Measurements from ENCODE around the gene MICALL1. TPM values are rescaled to one million over a fixed set of nuclear protein-coding genes. Genes with fewer than 3 reads are reported as not detected.

The MICALL1 gene
- total RNA-seq, 2 donors from 2014 or later: 77.0 to 80.8 TPM

DNA sequence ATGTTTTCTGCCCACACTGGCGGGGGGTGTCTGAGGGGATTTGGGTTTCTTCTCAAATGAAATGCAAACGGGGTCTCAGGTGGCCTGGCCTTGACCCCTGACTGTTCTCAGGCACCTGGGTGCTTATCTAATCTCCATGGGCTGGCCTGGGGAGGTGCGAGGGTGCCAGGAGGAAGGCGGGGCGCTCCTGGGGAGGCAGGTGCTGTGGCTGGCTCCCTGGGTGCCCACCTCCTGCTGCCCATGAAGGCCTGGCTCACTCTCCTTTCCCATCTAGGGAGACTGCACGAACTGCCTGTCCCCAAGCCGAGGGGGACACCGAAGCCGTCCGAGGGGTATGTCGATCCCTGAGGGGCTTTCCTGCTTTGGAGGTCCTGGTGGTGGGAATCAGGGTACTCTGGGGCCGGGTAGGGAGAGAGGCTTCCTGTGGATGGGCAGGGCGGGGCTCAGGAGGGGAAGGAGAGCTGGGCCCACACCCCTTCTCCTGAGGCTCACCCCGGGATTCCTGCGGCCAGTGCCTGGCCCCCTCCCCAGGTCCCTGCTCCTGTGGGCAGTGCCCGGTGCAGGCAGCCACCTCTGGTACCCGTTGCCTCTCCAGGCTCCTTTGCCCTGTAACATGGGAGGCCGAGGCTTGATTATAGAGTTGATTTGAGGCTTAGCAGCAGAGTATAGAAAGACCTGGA, 18.4 kb downstream of the MICALL1 start:
- no peak for DNase-seq (ENCODE audit: low spot score)
- intact Hi-C loops (cut with DNase I): no loop called here

DNA sequence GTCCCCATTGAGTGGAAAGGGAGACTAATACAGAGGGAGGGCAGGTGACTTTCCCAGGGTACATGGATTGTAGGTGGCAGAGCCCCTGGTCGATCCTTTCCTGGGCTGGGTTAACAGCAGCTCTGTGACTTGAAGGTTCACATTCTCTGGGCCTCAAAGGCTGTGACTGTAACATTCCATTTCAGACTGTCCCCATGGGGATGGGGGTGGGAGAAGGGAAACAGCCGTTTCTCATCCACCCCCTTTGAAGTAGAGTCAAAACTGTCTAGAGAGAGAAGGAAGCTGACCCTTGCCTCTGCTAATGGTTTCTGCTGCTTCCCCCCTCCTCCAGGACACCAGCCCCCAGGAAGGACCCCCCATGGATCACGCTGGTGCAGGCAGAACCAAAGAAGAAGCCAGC, 19.2 kb downstream of the MICALL1 start:
- no peak for DNase-seq (ENCODE audit: low spot score)
- intact Hi-C loops (cut with DNase I): no loop called here

DNA sequence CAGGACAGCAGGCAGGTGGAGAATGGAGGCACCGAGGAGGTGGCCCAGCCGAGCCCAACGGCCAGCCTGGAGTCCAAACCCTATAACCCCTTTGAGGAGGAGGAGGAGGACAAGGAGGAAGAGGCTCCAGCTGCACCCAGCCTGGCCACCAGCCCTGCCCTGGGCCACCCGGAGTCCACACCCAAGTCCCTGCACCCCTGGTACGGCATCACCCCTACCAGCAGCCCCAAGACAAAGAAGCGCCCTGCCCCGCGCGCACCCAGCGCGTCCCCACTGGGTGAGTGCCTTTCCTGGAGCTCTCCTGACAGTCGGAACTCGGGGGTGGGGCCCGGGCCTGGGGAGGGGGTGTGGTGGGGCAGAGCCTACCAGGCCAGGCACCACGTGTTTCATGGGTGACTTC, 19.7 kb downstream of the MICALL1 start:
- no peak for DNase-seq (ENCODE audit: low spot score)
- intact Hi-C loops (cut with DNase I): no loop called here

DNA sequence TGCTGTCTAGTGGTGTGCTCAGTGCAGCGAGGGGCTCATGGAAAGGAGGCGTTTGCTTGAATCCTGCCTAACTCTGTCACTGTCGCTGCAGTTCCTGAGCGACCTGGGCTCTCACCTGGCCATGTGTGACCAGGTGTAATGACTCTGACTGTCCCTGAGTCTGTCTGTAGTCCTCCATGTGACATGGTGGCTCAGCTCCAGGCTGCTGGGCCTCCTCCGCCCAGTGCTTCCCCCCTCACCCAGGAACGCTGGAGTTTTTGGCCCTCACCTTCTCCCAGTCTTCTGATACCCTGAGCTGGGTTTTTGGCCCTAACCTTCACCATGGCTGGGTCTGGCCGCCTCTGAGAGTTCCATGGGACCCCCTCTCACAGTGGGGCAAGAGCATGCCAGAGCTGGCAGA, 20.3 kb downstream of the MICALL1 start:
- intact Hi-C loops (cut with DNase I): no loop called here
- no peak for DNase-seq (ENCODE audit: low spot score)

DNA sequence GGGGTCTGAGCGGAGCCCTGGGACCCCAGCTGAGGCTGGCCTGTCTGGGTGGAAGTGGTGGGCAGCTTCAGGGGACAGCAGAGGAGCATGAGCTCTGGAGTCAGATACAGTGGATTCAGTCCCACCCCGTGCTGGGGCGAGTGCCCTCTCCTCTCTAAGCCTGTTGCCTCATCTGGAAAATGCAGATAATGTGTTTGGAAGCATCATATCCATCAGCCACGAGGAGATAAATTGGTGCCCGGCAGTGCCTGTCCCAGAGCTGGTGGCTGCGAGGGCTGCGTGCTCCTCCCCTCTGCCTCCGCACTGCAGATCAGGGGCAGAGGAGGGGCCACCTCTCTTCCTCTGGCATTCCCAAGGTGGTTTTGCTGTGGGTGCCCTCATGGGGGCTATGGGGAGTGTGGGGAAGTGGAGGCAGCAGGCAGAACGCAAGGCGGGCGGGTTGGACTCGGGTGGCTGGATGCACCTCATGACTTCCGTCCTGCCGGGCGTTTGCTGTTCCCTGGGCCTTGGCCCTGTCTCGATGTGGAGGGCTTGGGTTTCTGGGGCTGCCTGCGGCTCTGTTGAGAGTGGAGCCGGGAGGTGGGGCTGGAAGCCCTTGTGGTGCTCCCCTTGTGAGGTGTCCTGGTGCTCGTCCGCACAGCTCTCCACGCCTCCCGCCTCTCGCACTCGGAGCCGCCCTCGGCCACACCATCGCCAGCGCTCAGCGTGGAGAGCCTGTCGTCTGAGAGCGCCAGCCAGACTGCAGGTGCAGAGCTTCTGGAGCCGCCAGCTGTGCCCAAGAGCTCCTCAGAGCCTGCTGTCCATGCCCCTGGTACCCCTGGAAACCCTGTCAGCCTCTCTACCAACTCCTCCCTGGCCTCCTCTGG, 20.9 kb downstream of the MICALL1 start:
- intact Hi-C loops (cut with DNase I): no loop called here
- no peak for DNase-seq (ENCODE audit: low spot score)

DNA sequence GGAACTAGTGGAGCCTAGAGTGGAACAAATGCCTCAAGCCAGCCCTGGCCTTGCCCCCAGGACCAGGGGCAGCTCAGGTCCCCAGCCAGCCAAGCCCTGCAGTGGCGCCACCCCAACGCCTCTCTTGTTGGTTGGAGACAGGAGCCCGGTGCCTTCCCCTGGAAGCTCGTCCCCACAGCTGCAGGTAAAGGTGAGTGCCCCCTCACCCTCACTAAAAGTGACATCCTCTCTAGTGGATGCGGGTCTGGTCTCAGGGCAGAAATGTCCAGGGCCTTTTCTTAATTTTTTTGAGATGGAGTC, 21.5 kb downstream of the MICALL1 start:
- intact Hi-C loops (cut with DNase I): no loop called here

DNA sequence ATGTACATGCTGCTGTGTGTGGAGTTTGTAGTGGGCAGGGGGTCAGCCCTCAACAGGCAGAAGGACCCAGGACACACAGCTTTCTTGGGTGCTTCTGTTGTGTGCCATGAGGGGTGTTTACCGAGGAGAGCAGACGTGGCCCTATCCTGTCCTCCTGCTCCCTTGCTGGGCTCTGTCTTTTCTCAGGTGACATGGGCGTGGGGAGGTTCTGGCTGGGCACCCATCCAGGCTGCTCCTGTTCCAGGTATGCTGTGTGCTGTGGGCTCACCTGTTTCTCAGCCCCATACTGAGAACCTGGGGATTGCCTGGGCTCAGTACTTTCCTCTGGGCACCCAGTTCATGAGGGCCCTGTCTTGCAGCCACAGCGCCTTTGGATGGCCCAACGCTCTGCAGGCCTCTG, 23.3 kb downstream of the MICALL1 start:
- intact Hi-C loops (cut with DNase I): no loop called here
- no peak for DNase-seq (ENCODE audit: low spot score)

More for the DNA sequence above, 21.5 kb downstream of the MICALL1 start:
- no peak for DNase-seq (ENCODE audit: low spot score)

DNA sequence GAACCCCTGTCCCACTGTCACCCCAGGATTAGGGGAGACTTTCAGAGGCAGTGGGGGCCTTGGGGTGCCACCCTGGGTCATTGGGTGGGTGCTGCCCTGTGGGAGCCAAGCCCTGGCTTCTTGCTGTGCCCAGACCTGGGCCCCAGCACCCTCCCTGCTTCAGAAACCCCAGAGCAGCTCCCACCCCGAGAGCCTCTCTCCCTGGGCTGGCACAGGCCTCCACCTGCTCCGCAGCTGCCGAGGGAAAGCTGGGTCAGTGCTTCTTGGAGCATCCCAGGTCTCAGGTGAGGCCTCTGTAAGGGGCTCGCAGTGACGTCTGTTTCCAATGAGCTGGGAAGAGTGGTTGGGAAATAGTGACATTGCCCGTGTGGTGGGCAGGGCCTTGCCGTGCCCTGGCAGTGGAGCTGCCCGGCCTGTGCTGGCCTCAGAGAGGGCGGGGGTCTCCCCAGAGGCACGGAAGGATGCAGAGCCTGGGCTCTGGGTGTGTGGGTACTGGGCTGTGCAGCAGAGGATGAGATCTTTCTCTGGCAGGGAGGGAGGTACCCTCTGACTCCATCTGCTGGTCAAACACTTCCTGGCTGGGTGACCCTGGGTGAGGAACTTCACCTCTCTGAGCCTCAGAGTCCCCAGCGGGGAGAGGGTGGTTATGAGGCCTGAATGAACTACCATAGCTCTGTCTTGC, 24.3 kb downstream of the MICALL1 start:
- DNase-seq (ENCODE audit: low spot score): no peak

DNA sequence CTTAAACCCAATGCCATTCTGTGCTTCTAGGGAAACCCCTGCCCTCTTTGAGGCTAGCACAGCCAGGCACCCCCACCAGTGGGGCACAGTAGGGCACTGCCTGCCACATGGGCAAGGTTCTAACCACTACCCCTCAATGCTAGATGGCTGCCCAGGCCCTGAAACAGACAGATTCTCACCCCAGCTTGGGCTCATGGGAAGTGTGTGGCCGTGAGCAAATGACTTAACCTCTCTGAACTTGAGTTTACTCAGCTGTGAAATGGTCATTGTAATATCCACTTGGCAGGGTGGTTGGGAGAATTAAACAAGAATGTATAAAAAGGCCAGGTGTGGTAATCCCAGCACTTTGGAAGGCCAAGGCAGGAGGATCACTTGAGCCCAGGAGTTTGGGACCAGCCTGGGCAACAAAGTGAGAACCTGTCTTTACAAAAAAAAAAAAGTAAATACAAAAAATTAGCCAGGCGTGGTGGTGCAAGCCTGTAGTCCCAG, 24.9 kb downstream of the MICALL1 start:
- intact Hi-C loops (cut with DNase I): loop anchor here (10.0 kb wide), 2 partner anchors 46 to 116 kb away; no protein-coding TSS in a partner anchor
- no peak for DNase-seq (ENCODE audit: low spot score)

More for the DNA sequence above, 24.3 kb downstream of the MICALL1 start:
- intact Hi-C loops (cut with DNase I): loop anchor here (10.0 kb wide), 2 partner anchors 46 to 116 kb away; no protein-coding TSS in a partner anchor

DNA sequence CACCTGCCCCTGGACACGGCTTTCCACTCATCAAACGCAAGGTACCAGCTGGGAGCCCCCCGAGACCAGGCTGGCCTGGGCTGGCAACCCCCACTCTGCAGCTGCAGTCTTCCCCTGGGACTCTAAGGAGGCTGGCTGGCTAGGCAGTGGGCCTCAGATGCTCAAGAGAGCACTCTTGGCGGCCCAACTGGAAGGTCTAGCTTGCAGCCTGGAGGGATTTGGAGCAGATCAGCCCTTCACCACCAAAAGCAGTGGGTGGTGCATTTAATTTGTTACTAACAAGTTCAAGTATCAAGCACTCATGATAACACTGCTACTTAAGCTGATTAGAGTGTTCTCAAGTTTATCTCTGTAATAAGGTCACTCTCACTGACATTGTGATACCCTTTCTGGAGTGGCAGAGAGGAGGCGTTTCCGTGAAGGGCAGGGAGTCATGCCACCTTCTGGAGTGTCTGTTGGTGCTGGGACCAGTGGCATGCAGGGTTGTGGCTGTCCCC, 25.8 kb downstream of the MICALL1 start:
- intact Hi-C loops (cut with DNase I): loop anchor here (10.0 kb wide), 2 partner anchors 47 to 117 kb away; no protein-coding TSS in a partner anchor

DNA sequence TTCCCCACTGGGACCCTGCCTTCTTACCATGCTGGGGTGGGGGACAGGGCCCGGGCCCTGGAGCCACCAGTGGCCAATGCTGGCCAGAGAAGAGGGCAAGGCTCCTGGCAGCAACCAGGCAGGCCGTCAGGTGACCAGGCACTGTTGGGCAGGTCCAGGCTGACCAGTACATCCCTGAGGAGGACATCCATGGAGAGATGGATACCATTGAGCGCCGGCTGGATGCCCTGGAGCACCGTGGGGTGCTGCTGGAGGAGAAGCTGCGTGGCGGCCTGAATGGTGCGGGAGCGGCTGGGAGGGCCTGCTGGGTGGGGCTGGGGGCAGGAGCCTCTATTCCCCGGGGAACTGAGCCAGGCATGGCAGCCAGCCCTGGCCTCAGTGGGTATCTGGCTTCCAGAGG, 26.3 kb downstream of the MICALL1 start:
- DNase-seq (ENCODE audit: low spot score): no peak

More for the DNA sequence above, 25.8 kb downstream of the MICALL1 start:
- DNase-seq (ENCODE audit: low spot score): no peak

DNA sequence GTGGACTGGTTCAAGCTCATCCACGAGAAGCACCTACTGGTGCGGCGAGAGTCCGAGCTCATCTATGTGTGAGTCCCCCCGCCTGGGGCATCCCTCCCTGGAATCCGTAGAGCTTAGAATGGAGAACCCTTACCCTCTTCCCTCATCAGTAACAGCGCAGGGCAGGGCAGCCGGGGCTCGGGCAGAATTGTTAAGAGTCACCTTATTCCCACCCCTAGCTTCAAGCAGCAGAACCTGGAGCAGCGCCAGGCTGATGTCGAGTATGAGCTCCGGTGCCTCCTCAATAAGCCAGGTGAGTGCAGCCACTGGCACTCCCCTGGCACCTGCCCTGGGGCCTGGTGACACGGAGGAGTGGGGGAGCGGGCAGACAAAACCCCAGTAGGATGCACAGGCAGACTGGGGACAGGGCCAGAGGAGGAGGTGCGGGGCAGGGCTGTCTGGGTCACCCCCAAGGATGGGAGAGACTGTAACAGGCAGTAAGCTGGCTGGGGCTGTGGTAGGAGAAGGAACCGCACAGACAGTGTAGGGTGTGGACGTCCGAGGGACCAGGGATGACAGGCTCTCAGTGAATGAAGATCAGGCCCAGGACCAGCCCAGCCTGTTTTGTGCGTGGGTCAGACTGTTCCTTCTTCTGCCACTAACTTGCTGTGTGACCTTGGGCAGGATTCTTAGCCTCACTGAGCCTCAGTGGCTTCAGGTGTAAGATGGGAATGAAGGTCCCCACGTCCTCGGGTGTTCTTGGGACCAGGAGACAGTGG, 26.9 kb downstream of the MICALL1 start:
- intact Hi-C loops (cut with DNase I): loop anchor here (10.0 kb wide), 2 partner anchors 48 to 118 kb away; no protein-coding TSS in a partner anchor
- DNase-seq (ENCODE audit: low spot score): no peak

More for the DNA sequence above, 26.3 kb downstream of the MICALL1 start:
- intact Hi-C loops (cut with DNase I): loop anchor here (10.0 kb wide), 2 partner anchors 48 to 118 kb away; no protein-coding TSS in a partner anchor

DNA sequence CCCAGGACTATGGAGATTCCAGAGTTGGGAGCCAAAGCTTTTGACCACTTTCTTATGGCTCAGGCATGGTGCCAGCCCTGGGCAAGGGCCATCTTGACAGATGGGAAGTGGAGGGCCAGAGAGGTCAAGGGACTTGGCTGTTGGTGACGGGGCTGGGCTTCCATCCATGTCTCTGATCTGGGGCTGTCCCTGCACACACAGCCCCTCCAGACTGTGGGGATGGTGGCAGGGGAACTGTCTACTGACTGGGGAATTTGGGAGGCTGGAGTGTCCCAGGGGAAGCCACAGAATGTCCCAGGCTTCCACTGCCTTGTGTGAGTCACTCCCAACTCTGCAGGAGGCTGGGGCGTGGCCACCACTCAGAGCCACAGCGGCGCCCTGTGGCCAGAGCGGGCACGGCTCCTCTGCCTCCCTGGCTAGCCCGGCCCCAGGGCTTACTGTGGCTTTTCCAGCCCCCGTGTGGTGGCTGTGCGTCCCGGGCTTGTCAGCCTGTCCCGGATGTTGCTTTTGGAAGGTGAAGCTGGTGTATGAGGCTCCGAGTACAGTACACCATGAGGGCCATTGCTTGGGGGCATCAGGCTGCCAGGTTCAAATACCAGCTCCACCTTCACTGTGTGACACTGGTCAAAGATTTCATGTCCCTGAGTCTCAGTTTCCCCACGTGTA, 27.7 kb downstream of the MICALL1 start:
- intact Hi-C loops (cut with DNase I): loop anchor here (10.0 kb wide), 2 partner anchors 49 to 119 kb away; no protein-coding TSS in a partner anchor
- DNase-seq (ENCODE audit: low spot score): peak; percentile 97

DNA sequence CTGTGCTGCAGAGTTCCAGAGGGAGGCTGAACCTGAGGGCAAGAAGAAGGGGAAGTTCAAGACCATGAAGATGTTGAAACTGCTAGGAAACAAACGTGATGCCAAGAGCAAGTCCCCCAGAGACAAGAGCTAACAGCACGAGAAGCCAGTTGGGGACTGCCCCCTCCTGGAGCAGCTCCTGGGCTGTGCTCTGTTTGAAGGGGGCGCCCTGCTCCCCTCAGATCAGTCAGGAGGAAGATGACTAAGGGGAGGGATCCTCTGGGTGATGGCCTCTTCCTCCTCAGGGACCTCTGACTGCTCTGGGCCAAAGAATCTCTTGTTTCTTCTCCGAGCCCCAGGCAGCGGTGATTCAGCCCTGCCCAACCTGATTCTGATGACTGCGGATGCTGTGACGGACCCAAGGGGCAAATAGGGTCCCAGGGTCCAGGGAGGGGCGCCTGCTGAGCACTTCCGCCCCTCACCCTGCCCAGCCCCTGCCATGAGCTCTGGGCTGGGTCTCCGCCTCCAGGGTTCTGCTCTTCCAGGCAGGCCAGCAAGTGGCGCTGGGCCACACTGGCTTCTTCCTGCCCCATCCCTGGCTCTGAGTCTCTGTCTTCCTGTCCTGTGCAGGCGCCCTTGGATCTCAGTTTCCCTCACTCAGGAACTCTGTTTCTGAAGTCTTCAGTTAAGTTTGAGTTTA, 34.7 kb downstream of the MICALL1 start:
- no peak for DNase-seq (ENCODE audit: low spot score)
- intact Hi-C loops (cut with DNase I): no loop called here

DNA sequence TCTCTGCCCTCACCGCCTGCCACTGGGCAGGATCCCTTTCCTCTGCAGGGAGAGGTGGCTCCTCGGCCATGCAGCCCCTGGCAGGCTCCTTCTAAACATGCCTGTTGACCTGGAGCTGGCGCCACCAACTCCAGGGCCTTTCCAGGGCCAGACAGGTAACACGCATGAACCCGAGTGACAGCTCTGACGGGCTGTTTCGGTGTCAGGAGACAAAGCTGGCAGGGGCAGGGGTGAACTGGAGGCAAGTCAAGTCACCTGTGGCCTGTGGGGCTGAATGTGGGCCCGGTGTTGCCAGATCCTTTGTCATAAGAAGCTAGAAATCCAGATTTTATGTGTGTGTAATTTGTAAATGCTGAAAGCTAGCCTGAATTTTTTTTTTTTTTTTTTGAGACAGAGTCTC, 36.0 kb downstream of the MICALL1 start:
- DNase-seq (ENCODE audit: low spot score): no peak
- intact Hi-C loops (cut with DNase I): no loop called here

DNA sequence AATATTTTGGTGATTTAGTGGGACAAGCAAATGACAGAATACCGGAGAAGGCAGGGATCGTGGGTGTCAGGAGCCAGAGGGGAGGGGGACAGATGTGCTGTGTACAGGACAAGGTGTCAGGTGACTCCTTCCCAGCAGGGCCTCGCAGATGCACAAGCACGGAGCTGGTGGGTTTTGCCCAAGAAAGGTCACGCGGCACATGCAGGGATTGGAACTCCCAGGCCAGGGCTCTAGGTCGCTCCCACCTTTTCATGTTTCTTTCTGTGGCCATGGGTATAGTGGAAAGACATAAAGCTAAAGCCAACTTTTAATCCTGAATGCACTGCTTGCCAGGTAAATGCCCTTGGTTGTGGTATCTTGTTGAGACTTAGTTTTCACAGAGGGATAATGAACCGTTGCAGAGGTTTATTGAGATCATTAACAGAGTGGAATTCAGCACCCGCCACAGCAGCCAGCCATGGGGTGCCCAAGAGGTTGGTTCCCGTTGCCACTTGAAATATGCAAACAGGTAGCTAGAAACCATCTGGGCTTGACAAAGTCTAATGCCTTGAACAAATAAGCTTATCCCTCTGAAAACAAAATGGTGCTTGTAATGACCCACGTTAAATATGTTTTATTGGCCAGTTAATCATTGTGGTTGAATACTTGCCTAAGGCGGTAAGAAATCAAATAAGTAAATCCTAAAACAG, 37.2 kb downstream of the MICALL1 start:
- DNase-seq (ENCODE audit: low spot score): no peak
- intact Hi-C loops (cut with DNase I): no loop called here

DNA sequence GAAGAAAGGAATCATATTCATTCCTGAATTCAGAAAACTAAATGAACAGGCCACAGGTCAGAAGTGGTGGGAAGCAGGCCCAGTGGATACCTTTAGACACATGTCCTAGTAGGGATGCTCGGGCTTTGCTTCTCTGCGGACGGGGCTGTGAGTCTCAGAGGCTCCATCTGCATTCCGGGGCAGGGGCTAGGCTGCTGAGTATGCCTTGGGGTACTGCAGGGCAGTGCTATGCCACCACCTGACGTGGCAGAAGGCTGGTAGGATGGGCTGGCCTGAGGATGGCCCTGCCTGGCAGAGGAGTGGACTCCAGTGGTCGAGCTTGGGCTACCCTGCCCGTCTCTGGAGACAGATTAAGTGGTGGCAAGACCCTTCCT, 37.7 kb downstream of the MICALL1 start:
- intact Hi-C loops (cut with DNase I): no loop called here

More for the DNA sequence above, 37.7 kb downstream of the MICALL1 start:
- DNase-seq (ENCODE audit: low spot score): no peak

Data from posterior vena cava (tissue), 2 donors.